Stimulated activated naive CD8-positive, alpha-beta T cell treated with anti-CD3 and anti-CD28 coated beads, Interleukin-15, Interleukin-2, amounts not matched to agents 100 U/mL and 50 U/mL, for 24 hours (primary cell): ENCODE data around the gene C1orf167.
A peak's percentile ranks its signal among the peaks of the same experiment; 100 is the strongest.
"Not testable (repeated sequence)": the region's sequence is repeated elsewhere in the genome, so short reads cannot be mapped to it uniquely, and the experiment has no call there.

Experiments
- ATAC-seq: fragments of 150-1000 bp; cut with Tn5 transposase; one replicate; pipeline ENCODE4 v1.10.0; 2021
- DNase-seq: peaks from one replicate; pipeline ENCODE4 v3.0.0; 2021

Gene C1orf167

DNA sequence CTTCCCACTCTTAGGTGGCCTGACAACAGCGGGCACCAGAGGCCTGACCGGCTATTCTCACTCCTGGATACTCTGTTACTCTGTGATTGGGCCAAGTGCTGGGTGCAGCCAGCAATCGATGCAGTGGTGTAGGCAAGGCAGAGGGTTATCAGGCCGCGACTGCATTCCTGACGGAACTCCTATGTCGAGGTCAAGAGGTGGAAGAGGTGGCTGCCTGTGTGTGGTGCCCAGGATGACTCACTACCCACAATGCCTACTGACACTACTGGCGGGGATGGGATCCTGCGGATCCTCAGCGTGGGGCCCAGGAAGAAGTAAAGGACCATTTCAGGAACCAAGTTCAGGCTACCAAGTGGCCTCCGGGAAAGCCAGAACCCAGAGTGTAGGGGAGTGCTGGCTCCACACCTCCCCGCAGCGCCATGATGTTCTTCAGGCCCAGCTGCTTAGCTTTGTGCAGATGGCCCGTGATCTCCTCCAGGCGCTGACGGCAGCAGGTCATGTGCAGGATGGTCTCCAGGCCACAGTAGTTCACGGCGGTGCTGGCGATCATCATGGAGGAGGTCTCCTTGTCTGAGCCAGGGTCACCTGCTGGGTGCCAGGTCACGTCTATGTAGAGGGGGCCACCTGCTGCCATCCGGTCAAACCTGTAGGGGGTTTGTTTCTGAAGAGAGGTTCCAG lies 38.9 kb downstream of the C1orf167 start:
- DNase-seq (no peak), ATAC-seq (no peak)

DNA sequence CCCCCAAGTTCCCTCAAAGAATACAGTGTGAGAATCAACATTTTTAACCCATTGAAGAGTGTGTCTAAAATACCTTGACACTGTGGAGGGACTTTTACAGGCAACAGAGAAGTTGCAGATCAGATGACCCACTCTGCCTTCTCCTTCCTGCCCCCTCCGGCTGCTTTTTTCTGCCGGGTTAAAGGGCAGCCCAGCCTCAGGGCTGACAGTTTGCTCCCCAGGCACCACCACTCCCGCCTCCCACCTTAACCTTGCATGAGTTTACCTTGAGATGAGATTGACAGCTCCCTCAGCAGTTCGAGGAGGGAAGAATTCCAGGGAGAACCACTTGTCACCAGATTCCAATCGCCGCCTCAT lies 40.6 kb downstream of the C1orf167 start:
- DNase-seq = no peak
- ATAC-seq = no peak

DNA sequence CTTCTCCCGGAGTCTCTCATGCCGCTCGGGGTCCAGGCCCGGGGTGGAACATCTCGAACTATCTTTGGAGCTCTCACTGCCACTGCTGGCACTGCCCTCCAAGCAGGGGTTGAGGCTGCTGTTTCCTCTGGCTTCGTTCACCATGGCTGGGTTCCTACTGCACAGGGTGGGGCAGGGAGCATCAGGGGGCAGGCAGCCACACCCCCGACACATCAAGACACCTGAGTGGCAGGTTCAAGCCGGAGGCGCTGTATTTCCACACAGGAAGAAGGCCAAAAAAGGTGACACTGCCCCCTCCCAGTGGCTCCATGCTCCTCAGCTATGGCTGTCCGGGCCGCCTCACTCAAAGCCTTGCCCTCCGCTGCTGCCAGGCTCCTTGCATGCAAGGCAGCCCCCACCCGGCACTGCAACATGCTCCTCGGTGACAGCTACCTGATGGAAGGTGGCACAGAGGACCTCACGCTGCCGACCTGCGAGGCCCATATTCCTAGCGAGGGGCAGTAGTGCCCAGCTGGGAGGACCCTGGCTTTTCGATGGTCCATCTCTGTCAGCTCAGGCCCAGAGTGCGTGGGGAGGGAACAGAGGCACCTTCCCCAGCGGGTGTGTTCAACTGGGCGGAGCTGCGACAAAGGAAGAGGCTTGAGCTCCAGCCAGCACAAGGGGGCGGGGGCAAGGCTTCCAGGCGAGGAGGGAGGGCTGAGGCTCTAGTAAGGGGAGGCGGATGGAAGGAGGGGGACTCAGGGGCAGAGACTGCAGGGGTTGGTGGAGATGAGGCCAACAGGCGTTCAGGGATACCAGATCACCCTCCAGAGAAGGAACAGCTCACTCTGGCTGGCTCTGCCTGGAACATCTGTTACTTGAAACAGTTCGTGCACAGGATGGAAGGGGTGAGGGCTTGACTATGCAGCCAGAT lies 41.2 kb downstream of the C1orf167 start:
- ATAC-seq (peak; percentile 31), DNase-seq (peak; percentile 80)

DNA sequence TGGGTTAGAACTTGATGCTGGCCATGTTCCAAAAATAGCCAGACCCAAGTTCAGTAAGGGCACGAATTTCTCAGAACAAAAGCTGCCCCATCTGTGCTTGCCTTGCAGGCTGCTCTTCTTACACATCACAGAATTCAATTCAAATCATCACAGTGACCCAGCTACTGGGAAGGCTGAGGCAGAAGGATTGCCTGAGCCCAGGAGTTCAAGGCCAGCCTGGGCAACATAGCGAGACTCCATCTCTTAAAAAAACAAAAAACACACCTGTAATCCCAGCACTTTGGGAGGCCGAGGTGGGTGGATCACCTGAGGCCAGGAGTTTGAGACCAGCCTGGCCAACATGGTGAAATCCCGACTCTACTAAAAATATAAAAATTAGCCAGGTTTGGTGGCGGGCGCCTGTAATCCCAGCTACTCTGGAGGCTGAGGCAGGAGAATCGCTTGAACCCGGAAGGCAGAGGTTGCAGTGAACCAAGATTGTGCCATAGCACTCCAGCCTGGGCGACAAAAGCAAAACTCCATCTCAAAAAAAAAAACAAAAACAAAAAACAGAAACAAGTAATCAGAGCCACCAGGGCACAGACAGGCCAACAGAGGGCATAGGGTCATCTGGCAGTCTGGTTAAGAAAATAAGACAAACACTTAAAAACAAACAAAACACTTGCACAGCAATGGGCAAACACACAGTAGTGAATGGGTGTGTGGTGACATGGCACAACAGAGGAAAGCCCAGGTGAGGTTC lies 42.1 kb downstream of the C1orf167 start:
- not testable (repeated sequence) for ATAC-seq, DNase-seq

DNA sequence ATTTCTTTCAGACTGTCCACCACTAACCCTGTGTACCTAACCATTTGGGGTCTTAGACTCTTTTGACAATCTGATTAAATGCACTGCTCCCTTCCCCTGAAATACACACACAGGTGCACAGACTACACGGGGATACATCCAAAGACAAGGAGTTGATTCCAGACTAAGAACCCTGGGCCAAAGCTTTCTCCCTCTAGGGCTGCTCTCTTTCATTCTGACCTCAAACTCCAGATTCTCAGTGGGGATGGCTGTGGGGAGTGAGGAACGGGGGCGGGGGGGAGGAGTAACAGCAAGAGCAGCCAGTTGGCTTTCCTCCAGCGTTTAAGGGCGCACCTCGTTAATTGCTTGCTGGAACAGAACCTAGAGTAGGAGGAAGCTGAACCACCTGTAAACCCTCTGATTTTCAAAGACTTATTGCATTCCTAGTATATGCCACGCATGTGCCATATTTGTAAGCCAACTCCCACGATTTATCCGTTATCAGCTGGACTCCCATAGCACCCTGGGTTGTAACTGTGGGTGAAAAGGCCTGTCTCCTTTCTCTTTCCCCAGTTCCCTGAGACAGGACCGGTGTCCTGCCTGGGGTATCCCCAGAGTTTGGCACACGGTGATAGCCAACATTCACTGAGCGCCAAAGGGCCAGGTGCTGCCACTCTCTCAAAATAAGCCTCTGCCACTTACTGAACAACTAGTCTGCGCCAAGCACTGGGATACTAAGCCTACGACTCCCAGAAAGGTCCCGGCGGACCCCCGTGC lies 42.9 kb downstream of the C1orf167 start:
- no peak for ATAC-seq

DNA sequence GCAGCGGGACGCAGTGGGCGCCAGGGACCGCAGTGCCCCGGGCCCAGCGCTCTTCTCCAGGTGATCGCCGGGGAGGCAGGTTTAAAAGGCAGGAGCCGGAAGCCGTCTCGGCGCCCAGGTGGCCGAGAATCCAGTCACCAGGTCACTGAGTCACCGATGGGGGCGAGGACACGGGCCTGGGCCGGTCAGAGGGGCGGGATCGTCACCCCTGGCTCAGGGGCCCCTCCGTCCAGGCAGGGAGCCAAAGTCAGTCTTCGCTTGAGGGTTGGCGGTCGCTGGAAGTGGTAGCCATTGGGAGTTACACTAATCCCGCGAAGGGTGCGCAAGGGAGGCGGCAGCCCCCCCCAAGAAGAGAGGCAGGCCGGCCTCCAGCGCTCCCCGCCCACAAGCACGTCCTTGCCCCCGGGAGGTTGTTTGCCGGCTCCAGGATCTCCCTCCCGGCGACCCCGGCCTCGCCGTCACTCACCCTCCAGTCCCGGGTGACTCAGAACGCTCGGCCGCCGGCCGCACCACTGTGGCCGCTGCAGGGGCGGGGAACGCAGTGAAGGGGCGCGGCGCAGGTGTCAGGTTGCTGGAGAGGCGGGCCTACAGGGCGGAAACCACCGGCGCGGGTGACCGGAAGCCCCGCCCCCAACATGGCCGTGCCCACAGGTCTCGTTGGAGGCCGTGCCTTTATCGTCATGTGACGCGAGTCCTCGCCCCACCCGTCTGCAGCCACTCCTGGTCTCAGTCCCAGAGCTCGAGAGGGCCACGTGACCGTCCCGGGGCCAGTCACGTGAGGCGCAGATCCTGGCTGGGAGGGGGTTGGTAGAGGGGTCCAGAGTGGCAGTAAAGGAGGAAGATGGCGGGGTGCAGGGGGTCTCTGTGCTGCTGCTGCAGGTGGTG lies 43.7 kb downstream of the C1orf167 start, which contains the start of the genes CLCN6 and MTHFR:
Gene CLCN6 (plus strand): TSS at position 770 of the 885 bp plus-strand sequence. CDS start 72 bp downstream, at position 842.
Gene MTHFR (minus strand): TSS at position 543 of the 885 bp plus-strand sequence. CDS start 2,848 bp downstream, outside the sequence.
- ATAC-seq (peak; percentile 92), DNase-seq (peak; percentile 99)

More for the DNA sequence above, 42.9 kb downstream of the C1orf167 start:
- peak; percentile 44 for DNase-seq

DNA sequence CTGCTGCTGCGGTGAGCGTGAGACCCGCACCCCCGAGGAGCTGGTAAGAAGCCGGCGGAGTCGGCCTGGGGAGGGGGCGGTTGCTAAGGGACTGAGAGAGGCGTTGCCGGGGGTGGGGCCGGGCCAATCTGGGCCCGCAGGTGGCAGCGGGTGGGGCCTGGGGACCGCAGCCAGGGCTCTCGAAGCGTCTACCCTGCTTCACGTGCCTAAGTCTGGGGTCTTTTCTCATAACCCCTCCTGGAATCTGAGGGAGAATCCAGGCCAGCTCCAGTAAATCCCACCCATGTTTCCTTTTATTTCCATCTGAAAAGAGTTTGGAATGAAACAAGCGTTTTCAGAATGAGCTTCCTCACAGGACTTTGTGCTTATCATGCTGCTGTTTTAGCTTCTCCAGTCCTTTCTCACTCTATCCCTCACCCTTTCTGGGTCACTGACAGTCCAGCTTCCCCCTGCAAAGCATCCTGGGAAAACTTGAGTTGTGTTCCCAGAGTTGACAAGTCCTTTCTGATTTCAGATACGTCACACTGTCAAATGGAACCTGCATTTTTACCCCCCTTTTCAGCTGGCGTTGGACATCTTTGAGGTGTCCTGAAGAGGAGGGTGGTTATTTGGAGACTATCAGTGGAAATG lies 44.4 kb downstream of the C1orf167 start:
- ATAC-seq (peak; percentile 45), DNase-seq (no peak)

DNA sequence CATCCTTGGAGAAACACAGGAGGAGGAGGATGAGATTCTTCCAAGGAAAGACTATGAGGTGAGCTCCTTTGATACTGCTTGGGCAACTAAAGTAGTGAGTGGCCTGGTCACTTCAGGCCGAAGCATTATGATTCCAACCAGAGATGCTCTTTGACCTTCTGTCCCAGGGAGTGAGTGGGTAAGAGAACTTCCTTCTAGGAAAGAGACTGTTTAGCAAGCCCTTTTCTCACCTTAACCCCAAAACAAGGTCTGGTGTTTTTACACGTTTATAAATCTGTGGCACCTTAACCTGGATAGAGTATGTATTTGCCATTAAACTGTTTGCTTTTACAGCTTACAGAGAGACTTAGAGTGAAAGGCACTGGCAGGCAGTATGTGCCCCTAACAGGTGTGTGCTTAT lies 45.1 kb downstream of the C1orf167 start:
- no peak for ATAC-seq

DNA sequence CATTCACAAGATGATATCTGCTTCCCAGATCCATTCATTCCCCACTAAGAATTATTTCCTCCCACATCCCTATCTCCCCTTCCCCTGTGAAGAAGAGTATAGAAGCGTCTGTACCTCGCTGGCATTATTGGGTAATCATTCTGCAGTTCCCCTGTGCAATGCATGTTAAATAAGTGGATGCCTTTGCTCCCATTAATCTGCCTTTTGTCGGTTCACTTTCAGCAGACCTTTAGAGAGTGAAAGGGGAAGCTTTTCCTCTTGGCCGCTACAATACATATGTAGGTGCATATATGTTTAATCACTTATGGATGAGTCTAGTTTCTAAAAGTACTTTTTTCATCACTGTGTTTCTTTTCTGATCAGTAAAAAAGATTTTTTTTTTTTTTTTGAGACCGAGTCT lies 51.0 kb downstream of the C1orf167 start:
- ATAC-seq (no peak), DNase-seq (no peak)

More for the DNA sequence above, 45.1 kb downstream of the C1orf167 start:
- DNase-seq = no peak

DNA sequence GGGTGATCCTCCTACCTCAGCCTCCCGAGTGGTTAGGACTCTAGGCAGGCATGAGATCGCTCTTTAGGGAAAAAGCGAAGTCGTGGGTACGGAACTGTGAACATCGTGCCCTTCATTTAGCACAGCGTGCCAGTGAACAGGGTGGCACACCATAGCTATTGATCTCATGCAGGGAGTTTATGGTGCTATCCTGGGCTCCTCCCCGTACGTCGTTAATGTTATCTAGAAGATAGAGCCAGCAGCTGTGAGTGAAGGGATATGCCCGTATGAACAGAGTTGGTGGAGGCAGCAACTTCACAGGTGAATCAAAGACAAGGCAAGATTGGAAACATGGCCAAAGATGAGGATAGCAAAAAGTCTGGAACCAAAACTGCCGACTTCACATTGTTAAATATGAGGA lies 55.2 kb downstream of the C1orf167 start:
- no peak for ATAC-seq

DNA sequence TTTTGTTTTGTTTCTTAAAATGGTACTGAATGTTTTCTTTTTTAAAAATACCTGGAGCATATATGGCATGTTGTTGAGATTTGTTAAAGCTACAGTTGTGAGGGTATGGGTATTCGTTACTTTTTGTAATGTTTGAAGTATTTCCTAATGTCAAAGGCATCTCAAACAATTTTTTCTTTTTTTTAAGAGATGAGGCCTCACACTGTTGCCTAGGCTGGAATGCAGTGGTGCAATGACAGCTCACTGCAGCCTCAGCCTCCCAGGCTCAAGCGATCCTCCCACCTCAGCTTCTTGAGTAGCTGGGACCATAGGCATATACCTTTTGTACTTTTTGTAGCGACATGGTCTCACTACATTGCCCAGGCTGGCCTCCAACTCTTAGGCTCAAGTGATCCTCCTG lies 60.1 kb downstream of the C1orf167 start:
- no peak for ATAC-seq
- no peak for DNase-seq

More for the DNA sequence above, 55.2 kb downstream of the C1orf167 start:
- no peak for DNase-seq

DNA sequence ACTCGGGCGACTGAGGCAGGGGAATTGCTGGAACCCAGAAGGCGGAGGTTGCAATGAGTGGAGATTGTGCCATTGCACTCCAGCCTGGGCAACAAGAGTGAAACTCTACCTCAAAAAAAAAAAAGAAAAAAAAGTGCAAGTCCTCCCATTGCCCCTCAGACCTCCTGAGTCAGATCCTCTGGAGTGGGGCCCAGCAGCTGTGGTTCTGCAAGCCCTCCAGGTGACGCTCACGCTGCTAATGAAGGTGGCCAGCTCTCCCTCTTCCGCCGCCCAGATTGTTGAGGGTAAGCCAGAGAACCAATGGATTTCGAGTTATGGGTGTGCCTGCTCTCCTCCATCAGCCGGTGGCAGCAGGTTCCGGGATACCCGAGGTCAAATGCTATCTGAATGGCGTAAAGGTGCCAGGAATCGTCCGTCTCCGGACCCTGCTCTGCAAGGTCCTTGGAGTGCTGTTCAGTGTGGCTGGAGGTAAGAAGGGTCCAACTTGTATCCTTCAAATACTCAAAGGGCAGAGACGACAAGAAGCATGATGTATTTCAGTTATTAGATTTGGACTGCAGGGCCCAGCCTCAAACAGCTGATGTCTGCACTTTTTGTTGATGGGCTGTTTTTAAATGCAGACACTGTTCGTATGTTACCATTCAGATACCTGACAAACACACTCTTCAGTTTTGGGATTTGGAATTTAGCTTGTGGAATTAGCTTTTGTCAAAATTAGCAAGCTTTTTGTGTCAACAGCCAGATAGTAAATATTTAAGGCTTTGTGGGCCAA lies 61.6 kb downstream of the C1orf167 start:
- no peak for ATAC-seq
- DNase-seq = no peak

DNA sequence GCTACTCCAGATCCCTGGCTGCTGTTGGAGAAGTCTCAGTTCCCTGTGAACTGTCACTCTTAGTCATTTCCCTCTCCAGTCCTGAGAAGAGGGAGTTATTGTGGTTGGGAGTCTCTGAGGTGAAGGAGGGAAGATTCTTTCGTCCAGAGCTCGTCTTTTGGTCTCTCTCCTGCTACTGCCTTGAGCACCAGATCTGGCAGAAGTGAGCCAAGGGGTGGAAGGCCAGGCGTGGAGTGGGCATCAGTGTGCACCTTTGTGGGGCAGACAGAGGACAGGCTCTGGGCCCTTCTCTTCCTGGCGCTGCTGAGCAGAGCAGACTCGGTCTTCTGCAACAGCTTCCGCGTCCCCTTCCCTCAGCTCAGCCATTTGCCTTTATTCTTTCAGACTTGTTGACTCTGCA lies 63.1 kb downstream of the C1orf167 start:
- ATAC-seq (no peak), DNase-seq (no peak)

DNA sequence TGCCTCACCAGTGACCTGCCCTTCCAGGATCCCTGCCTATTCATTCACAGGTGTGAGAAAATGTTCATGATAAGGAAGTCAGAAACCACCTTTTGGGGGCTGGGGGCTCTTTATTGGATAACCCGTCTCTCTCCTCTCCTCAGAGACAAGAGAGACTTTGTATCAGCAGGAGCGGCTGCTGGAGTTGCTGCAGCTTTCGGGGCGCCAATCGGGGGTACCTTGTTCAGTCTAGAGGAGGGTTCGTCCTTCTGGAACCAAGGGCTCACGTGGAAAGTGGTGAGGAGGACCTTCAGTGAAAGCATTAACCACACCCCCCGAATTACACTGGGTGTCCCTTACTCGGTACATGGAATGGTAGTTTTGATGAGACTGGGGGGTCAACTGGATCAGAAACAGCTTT lies 65.0 kb downstream of the C1orf167 start:
- DNase-seq = no peak
- ATAC-seq = no peak

DNA sequence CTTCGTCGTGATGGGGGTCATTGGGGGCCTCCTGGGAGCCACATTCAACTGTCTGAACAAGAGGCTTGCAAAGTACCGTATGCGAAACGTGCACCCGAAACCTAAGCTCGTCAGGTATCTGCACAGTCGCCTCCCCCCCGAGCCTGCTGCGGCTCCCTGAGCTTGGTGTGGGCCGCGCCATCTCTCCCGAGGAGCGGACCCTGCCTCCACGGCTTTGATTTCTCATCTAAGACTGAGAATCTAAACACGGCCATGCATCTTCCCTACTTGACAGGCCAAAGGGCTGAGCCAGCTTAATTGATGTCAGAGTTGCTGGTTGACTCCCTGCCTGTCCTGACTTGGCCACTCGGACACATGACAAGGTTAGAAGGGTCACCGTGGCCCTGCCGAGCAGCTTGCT lies 66.5 kb downstream of the C1orf167 start:
- ATAC-seq (no peak), DNase-seq (no peak)

DNA sequence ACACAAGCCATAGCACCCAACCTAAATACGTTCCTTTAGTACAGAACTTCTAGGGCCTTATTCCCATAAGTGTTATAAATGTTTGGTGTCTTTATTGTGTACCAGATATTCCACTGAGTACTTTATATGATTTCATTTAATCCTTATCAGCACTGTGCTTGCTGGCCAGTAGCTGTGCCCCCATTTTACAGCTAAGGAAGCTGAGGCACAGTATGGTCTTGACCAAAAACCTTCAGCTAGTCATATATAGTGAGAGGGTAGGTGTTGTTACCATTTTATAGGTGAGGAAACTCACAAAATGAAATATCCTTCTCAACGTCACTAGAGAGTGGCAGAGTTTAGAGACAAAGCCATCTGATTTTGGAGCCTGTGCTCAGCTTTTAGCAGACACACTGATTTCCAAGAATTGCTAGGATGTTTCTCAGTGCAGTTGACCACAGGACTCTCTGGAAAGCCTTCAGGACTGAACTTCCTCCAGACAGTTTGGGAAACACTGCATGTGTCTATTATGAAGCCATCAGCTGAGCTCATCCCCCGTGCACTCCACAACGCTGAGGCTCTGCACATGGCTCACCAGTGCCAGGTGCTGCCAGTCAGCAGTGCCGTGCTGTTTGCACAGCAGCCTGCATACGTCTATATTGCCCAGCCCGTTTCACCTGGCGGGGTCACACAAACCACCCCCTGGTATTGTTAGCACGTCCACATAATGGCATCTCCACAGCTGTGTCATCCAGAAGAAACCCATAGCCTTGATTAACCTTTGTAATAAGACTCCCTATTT lies 70.1 kb downstream of the C1orf167 start:
- DNase-seq (no peak), ATAC-seq (no peak)

DNA sequence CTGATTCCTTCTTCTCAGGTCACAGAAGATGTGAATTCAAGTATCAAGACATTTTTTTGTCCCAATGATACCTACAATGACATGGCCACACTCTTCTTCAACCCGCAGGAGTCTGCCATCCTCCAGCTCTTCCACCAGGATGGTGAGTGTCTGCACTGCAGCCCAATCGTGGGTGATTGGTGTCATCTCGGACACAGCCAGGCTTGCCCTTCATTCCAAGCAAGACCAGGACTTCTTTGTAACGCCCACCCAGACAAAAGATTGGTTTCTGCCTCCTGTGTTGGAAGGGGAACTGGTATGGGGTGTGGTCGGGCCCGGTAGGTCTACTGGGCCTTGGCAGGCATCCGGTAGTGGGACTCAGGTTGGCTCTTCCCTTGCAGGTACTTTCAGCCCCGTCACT lies 71.5 kb downstream of the C1orf167 start:
- DNase-seq = no peak
- ATAC-seq = no peak

DNA sequence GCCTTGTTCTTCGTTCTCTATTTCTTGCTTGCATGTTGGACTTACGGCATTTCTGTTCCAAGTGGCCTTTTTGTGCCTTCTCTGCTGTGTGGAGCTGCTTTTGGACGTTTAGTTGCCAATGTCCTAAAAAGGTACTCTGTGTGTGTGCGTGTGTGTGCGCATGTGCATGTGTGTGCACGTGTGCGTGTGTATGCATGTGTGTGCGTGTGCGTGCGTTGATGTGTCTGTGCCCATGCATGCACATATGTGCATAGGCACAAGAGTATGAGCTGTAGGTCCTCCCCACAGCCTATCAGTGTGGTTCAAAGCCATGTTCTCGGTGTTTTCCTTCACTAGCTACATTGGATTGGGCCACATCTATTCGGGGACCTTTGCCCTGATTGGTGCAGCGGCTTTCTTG lies 71.9 kb downstream of the C1orf167 start:
- no peak for ATAC-seq
- DNase-seq = no peak
